MG63 (cell line): ENCODE measurements around the gene CEBPB. TPM values are rescaled to one million over a fixed set of nuclear protein-coding genes. Genes with fewer than 3 reads are reported as not detected.

ENCODE experiments used
- DNase-seq: peaks from one replicate; pipeline ENCODE4 v3.0.0-alpha.2; 2020
- H3K27me3 ChIP-seq: fragments of 250-450 bp; sonication (Bioruptor Pico); 2 replicates; pipeline ENCODE4 v1.5.1; 2020; ENCODE audit warnings: mild to moderate bottlenecking, moderate library complexity
- H3K36me3 ChIP-seq: fragments of 250-450 bp; sonication (Bioruptor Pico); 2 replicates; pipeline ENCODE4 v1.5.1; 2020; ENCODE audit warnings: mild to moderate bottlenecking, moderate library complexity
- H3K4me3 ChIP-seq: fragments of 250-450 bp; sonication (Bioruptor Pico); 2 replicates; pipeline ENCODE4 v1.5.1; 2020; ENCODE audit warnings: mild to moderate bottlenecking, moderate library complexity
- H3K9me3 ChIP-seq: fragments of 250-450 bp; sonication (Bioruptor Pico); 2 replicates; pipeline ENCODE4 v1.5.1; 2020; ENCODE audit warnings: mild to moderate bottlenecking, moderate library complexity
- total RNA-seq: library from RNA; depleted of rRNA; stranded (reverse); fragments of >200 nt; shearing (Covaris generic); gene quantifications from 2 replicates; pipeline ENCODE4 v1.2.3, GENCODE V29; 2014; ENCODE audit warnings: low replicate concordance

Gene CEBPB
- total RNA-seq, 1 experiment from 2014 or later, result 46.5 TPM

DNA sequence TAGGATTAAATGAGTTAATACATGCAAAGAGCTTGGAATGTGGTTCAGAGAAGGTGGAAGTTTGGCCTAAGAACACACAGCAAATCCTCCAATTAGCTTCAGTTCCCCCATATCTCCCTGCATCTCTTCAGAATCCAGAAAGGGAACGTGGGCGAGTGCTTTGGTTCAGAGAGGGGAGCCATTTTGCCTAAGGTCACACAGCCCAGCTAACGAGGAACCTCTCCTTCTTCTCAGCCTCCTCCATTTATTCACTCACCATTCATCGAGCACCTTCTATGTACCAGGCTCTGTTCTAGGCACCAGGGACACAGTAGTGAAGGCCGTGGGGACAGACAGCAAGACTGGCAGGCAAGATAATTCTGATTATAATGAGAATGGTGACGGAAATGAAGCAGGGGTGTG is 2.3 kb upstream of the CEBPB start:
- Histone ChIP-seq H3K36me3 (peaks cover 14% of the 10 kb centered on the region), H3K27me3 (no peaks in the 10 kb centered on the region), H3K4me3 (no peak overlapping the region), H3K9me3 (no peaks in the 10 kb centered on the region)
- no peak for DNase-seq

DNA sequence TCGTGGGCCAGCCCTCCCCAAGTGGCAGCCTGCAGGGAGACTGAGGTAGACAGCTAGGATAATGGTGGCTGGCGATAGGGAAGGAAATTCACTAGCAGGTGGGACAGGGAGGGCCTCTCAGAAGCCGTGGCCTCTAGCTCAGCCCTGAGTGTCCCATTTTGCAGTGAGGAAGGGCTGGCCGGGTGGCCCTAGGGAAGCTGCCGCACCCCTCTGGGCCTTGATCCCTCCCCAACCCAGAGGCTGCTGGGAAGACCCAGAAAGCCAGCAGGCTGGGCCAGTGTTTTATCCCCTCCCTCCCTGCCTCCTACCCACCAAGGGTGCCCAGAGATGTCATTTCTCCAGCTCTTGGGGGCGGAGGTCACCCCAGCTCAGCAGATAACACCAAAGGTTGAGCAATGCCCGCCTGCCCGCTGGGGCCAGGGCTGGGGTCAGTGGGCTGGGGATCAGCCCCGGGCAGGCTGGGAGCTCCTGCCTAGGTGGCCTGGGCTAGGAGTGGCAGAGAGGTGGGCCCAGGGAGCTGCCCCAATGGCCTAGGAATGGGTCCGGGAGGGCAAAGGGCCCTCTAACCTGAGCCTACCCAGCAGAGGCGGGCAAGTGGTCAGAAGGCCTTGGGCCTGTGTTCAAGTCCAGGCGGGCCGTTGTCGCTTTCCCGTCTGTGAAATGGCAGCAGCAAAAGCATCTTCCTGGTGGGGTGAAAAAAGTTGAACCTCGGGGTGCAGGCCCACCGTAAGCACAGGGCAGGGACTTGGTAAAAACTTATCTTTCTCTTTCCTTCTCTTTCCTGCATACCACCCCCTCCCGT is 1.6 kb upstream of the CEBPB start:
- Histone ChIP-seq H3K36me3 (peaks cover 22% of the 10 kb centered on the region), H3K9me3 (no peaks in the 10 kb centered on the region)
- DNase-seq, result no peak

GRCh38 chr20:50189681-50190250 is 864 bp upstream of the CEBPB start:
- no peaks in the 10 kb centered on the region for H3K9me3 ChIP-seq
- no peaks in the 10 kb centered on the region for H3K27me3 ChIP-seq
- peaks cover 29% of the 10 kb centered on the region for H3K36me3 ChIP-seq
- peak overlapping the region; percentile 62 for H3K4me3 ChIP-seq
- DNase-seq, result no peak

More for the DNA sequence above, 1.6 kb upstream of the CEBPB start:
- H3K4me3 ChIP-seq, result no peak overlapping the region
- no peaks in the 10 kb centered on the region for H3K27me3 ChIP-seq

DNA sequence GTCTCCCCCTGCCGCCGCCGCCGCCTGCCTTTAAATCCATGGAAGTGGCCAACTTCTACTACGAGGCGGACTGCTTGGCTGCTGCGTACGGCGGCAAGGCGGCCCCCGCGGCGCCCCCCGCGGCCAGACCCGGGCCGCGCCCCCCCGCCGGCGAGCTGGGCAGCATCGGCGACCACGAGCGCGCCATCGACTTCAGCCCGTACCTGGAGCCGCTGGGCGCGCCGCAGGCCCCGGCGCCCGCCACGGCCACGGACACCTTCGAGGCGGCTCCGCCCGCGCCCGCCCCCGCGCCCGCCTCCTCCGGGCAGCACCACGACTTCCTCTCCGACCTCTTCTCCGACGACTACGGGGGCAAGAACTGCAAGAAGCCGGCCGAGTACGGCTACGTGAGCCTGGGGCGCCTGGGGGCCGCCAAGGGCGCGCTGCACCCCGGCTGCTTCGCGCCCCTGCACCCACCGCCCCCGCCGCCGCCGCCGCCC is 474 bp downstream of the CEBPB start:
- Histone ChIP-seq H3K27me3 (no peaks in the 10 kb centered on the region), H3K4me3 (peak overlapping the region; percentile 62), H3K36me3 (peaks cover 32% of the 10 kb centered on the region), H3K9me3 (no peaks in the 10 kb centered on the region)
- DNase-seq, result no peak

- no peaks in the 10 kb centered on the region for H3K27me3 ChIP-seq
- no peaks in the 10 kb centered on the region for H3K9me3 ChIP-seq
- H3K36me3 ChIP-seq, result peaks cover 32% of the 10 kb centered on the region
- peak overlapping the region; percentile 62 for H3K4me3 ChIP-seq
- DNase-seq, result peak; percentile 62
Observed at GRCh38 chr20:50191544-50192363, 1.1 kb downstream of the CEBPB start.

DNA sequence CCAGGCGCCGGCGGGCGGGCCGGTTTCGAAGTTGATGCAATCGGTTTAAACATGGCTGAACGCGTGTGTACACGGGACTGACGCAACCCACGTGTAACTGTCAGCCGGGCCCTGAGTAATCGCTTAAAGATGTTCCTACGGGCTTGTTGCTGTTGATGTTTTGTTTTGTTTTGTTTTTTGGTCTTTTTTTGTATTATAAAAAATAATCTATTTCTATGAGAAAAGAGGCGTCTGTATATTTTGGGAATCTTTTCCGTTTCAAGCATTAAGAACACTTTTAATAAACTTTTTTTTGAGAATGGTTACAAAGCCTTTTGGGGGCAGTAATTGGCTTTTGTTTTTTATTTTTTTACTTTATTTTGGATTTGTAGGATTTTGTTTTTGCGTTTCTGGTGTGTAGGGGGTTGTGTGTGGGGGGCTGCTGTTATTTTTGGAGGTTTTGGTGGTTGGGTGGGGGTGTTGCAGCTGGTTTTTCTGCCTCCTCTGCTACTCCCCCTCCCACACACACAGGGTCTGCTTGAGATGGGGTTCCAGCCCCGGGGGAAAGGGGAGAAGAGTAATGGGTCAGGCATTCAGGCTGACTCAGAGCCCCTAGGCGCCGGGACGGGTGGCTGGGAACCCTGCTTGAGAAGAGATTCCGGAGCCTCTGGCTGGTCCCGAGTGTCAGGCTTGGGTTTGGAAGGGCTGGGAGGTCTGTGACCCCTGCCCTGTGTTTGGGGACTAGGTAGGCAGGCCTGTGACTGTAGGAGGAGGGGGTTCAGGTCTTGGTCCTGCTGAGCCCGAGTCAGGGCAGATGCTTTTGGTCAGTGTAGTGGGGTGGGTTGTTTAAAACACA is 2.0 kb downstream of the CEBPB start:
- Histone ChIP-seq H3K9me3 (no peaks in the 10 kb centered on the region), H3K4me3 (peak overlapping the region; percentile 62), H3K27me3 (no peaks in the 10 kb centered on the region), H3K36me3 (peaks cover 32% of the 10 kb centered on the region)
- peak; percentile 88 for DNase-seq

- DNase-seq, result peak; percentile 73
- peak overlapping the region; percentile 62 for H3K4me3 ChIP-seq
- no peaks in the 10 kb centered on the region for H3K9me3 ChIP-seq
- H3K36me3 ChIP-seq, result peaks cover 32% of the 10 kb centered on the region
- no peaks in the 10 kb centered on the region for H3K27me3 ChIP-seq
Observed at GRCh38 chr20:50193199-50193835, 2.7 kb downstream of the CEBPB start.

GRCh38 chr20:50193836-50194421 is 3.3 kb downstream of the CEBPB start:
- Histone ChIP-seq H3K9me3 (no peaks in the 10 kb centered on the region), H3K27me3 (no peaks in the 10 kb centered on the region), H3K36me3 (peaks cover 32% of the 10 kb centered on the region), H3K4me3 (peak overlapping the region; percentile 62)
- DNase-seq, result no peak

- Histone ChIP-seq H3K4me3 (peak overlapping the region; percentile 62), H3K36me3 (peaks cover 32% of the 10 kb centered on the region), H3K9me3 (no peaks in the 10 kb centered on the region)
Observed at GRCh38 chr20:50194422-50194830, 3.8 kb downstream of the CEBPB start.

GRCh38 chr20:50194831-50195523 is 4.3 kb downstream of the CEBPB start:
- DNase-seq, result no peak
- Histone ChIP-seq H3K27me3 (no peaks in the 10 kb centered on the region), H3K36me3 (peaks cover 32% of the 10 kb centered on the region), H3K4me3 (no peak overlapping the region), H3K9me3 (no peaks in the 10 kb centered on the region)

More at GRCh38 chr20:50194422-50194830, 3.8 kb downstream of the CEBPB start:
- DNase-seq, result no peak
- no peaks in the 10 kb centered on the region for H3K27me3 ChIP-seq

DNA sequence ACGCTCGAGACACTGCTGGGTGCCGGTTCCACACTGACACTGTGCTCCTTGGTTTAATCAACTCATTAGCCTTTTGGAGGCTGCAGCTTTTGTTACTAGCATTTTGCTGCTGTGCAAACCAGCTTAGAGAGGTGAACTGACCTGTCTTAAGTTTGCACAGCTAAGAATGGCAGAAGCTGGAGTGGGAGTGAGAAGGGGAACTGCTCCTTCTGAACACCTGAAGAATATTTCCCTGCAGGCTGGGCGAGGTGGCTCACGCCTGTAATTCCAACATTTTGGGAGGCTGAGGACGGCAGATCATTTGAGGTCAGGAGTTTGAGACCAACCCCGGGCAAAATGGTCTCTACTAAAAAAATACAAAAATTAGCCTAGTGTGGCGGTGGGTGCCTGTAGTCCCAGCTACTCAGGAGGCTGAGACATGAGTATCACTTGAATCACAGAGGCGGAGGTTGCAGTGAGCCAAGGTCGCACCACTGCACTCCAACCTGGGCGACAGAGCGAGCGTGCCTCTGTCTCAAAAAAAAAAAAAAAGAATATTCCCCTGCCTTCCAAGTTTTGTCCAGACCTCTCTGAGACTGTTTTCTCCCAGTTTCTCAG is 5.0 kb downstream of the CEBPB start:
- Histone ChIP-seq H3K36me3 (peaks cover 32% of the 10 kb centered on the region), H3K4me3 (no peak overlapping the region), H3K27me3 (no peaks in the 10 kb centered on the region), H3K9me3 (no peaks in the 10 kb centered on the region)
- DNase-seq, result no peak

- Histone ChIP-seq H3K36me3 (peaks cover 32% of the 10 kb centered on the region), H3K27me3 (no peaks in the 10 kb centered on the region), H3K9me3 (no peaks in the 10 kb centered on the region), H3K4me3 (no peak overlapping the region)
- DNase-seq, result no peak
Observed at GRCh38 chr20:50196248-50196647, 5.6 kb downstream of the CEBPB start.

DNA sequence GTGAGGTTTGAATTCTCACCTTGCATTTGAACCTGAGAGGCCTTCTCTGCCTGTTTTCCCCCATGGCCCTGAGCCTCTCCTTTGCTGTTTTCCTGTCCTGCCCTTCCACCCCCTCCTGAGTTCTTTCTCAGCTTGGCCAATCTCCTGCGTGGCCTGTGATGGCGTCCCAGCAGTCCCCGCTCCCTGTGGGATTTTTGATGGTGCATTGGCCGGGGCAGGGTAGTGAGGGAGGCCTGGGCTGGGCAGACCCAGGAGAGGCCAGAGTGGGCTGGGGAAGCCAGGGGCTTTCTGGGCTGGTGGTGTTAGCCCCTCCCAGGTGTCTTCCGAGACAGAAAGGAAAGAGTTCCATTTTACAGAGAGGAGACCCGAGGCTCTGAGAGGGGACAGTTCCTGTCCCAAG is 6.3 kb downstream of the CEBPB start:
- DNase-seq, result no peak
- H3K4me3 ChIP-seq, result no peak overlapping the region
- no peaks in the 10 kb centered on the region for H3K9me3 ChIP-seq
- peaks cover 30% of the 10 kb centered on the region for H3K36me3 ChIP-seq
- no peaks in the 10 kb centered on the region for H3K27me3 ChIP-seq

DNA sequence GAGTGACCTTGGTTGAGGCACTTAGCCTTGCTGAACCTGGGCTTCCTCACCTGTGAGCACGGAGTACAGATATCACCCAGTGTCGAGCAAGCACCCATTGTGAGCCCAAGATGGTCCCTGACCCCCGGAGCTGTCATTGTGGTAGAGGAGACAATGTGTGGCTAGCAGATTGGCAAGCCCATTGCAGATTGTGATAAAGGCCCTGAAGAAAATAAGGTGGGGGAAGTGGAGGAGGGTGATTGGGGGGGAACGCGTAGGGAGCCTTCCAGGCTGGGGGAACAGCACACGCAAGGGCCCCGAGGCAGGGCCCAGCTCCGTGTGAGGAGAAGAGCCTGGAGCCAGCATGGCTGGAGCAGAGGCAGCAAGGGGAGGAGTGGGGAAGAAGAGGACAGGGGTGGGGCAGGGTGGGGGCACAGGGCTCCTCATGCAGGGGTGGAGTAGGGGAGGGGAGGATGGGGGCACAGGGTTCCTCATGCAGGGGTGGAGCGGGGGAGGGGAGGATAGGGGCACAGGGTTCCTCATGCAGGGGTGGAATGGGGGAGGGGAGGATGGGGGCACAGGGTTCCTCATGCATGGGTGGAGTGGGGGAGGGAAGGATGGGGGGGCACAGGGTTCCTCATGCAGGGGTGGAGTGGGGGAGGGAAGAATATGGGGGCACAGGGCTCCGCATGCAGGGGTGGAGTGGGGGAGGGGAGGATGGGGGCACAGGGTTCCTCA is 7.0 kb downstream of the CEBPB start:
- H3K36me3 ChIP-seq, result peaks cover 24% of the 10 kb centered on the region
- DNase-seq, result no peak
- no peaks in the 10 kb centered on the region for H3K9me3 ChIP-seq
- no peak overlapping the region for H3K4me3 ChIP-seq
- no peaks in the 10 kb centered on the region for H3K27me3 ChIP-seq
